Psoas muscle (tissue), 8 donors: Measurements from ENCODE around the gene LRRC52. TPM values are rescaled to one million over a fixed set of nuclear protein-coding genes. Genes with fewer than 3 reads are reported as not detected.
A peak's percentile ranks its signal among the peaks of the same experiment; 100 is the strongest.

Experiments used
- ATAC-seq, 4 donors: fragments of 200-7000 bp; cut with Tn5 transposase; one replicate each; pipeline ENCODE4 v1.9.1; 2020; ENCODE audit warnings: moderate library complexity in 3 of 4, mild to moderate bottlenecking in 2 of 4
- DNase-seq, 2 donors: peaks; one replicate each; pipeline ENCODE4 v3.0.0-alpha.2; 2020
- H3K27ac ChIP-seq: fragments of 200-600 bp; one replicate; pipeline ENCODE4 v1.8.0; 2022
- H3K27me3 ChIP-seq, 3 donors: fragments of 200-600 bp in 1 of 3; one replicate each; pipeline versions ENCODE4 v1.6.1 to v1.8.0; 2013 to 2022; ENCODE audit warnings: low read length in 2 of 3, mild to moderate bottlenecking in 2 of 3, moderate library complexity in 1 of 3; ENCODE audit not compliant: insufficient read depth in 3 of 3
- H3K36me3 ChIP-seq, 2 donors: fragments of 200-600 bp in 1 of 2; one replicate each; pipeline versions ENCODE4 v1.6.1 to v1.8.0; 2013 to 2022; ENCODE audit warnings: low read depth in 1 of 2, mild to moderate bottlenecking in 1 of 2, moderate library complexity in 1 of 2; ENCODE audit not compliant: insufficient read depth in 1 of 2
- H3K4me1 ChIP-seq: fragments of 200-600 bp; one replicate; pipeline ENCODE4 v1.8.0; 2022
- H3K4me3 ChIP-seq: fragments of 200-600 bp; one replicate; pipeline ENCODE4 v1.8.0; 2022; ENCODE audit warnings: mild to moderate bottlenecking
- H3K9me3 ChIP-seq: fragments of 200-600 bp; one replicate; pipeline ENCODE4 v1.8.0; 2022
- CTCF ChIP-seq: fragments of 200-600 bp; IDR thresholded peaks from one replicate; pipeline ENCODE4 v1.8.0; 2022; ENCODE audit warnings: antibody characterized with exemption
- WGBS, 3 donors: extraction: QIAGEN DNeasy Blood & Tissue Kit; methylation state at CpG; one replicate each; pipeline versions ENCODE4 v1.1.6 to v1.1.7; 2013; 5-methylcytosine and 5-hydroxymethylcytosine counted together
- intact Hi-C, 2 donors: fragments of 100-400 bp; cut with DNase I; formaldehyde crosslinking; loops; one replicate each; pipeline versions ENCODE4 v1.11.0 to v1.14.2; 2022
- polyA plus RNA-seq, 3 donors: library from polyadenylated mRNA; stranded (reverse); fragments of 200-250 nt; gene quantifications; one replicate each; pipeline ENCODE4 v1.2.3, GENCODE V29; 2013
- total RNA-seq, 4 donors: library from RNA; stranded (reverse); fragmentation: NEBNext Ultra II Directional in 2 of 4; extraction: Animal tissue kit (Norgen Biotek cat#: 25700) in 2 of 4; gene quantifications; one replicate each; pipeline versions ENCODE4 v1.2.1 to v1.2.4, GENCODE V29; 2021 to 2023
- donor health status: healthy with polysubstance abuse.
- donor health status: DM: no; HTN: no; CAD: no; lungs with moderate emphysema.
- donor health status: Bipolar disorder and iron deficiency.
- donor health status: healthy.
- donor health status: DM: yes; HTN: yes; CAD: no.
- donor health status: DM: no; HTN: no; CAD: no.
- donor health status: DM: no; HTN: no; CAD: no.
- donor health status: DM: yes; HTN: yes; CAD: no.

LRRC52 gene
- total and polyA plus RNA-seq, 7 donors = 0.08 to 1.2 (median 0.08) TPM; not detected in 4

GRCh38 chr1:165575468-165576099, 31.8 kb downstream of the LRRC52 start:
- no peak for DNase-seq
- Histone ChIP-seq H3K27ac (no peak overlapping the region), H3K36me3 (no peaks in the 10 kb centered on the region), H3K27me3 (peaks cover 0 to 6% (median 0%) of the 10 kb centered on the region in 3 donors), H3K9me3 (no peaks in the 10 kb centered on the region), H3K4me1 (peaks cover 7% of the 10 kb centered on the region), H3K4me3 (no peak overlapping the region)
- no peak for ATAC-seq
- intact Hi-C loops = no loop called here
- no peak for TF ChIP-seq CTCF
- WGBS, 3 donors = 29 to 45% (median 29%) methylated on average over 4 of the region's 4 CpGs

- peaks cover 0 to 6% (median 0%) of the 10 kb centered on the region in 3 donors for H3K27me3 ChIP-seq
- 85 to 90% (median 88%) methylated on average over 2 of the region's 2 CpGs for WGBS, 3 donors
- H3K36me3 ChIP-seq = no peaks in the 10 kb centered on the region
- H3K27ac ChIP-seq = no peak overlapping the region
- TF ChIP-seq CTCF = no peak
- no peak overlapping the region for H3K4me3 ChIP-seq
- H3K4me1 ChIP-seq = peaks cover 7% of the 10 kb centered on the region
- no peak for ATAC-seq
- intact Hi-C loops = no loop called here
- H3K9me3 ChIP-seq = no peaks in the 10 kb centered on the region
- no peak for DNase-seq
Observed at GRCh38 chr1:165576536-165576935, 32.7 kb downstream of the LRRC52 start.

GRCh38 chr1:165577707-165578106, 33.9 kb downstream of the LRRC52 start:
- intact Hi-C loops = no loop called here
- Histone ChIP-seq H3K4me3 (no peak overlapping the region), H3K27ac (no peak overlapping the region), H3K27me3 (peaks cover 0 to 5% (median 0%) of the 10 kb centered on the region in 3 donors), H3K4me1 (peaks cover 7% of the 10 kb centered on the region), H3K9me3 (no peaks in the 10 kb centered on the region), H3K36me3 (no peaks in the 10 kb centered on the region)
- peak in 2 of 4 donors; percentile 27 to 40 for ATAC-seq
- WGBS, 3 donors = 50 to 70% (median 68%) methylated on average over 3 of the region's 3 CpGs
- no peak for DNase-seq
- TF ChIP-seq CTCF = no peak

GRCh38 chr1:165580931-165581871, 37.4 kb downstream of the LRRC52 start:
- 96 to 97% (median 97%) methylated on average over 24 of the region's 24 CpGs for WGBS, 3 donors
- H3K9me3 ChIP-seq = no peaks in the 10 kb centered on the region

More at GRCh38 chr1:165580931-165581871, 37.4 kb downstream of the LRRC52 start:
- Histone ChIP-seq H3K27ac (no peak overlapping the region), H3K4me1 (no peaks in the 10 kb centered on the region), H3K27me3 (no peaks in the 10 kb centered on the region), H3K4me3 (no peak overlapping the region), H3K36me3 (no peaks in the 10 kb centered on the region)
- DNase-seq (no peak), ATAC-seq (no peak)
- intact Hi-C loops = no loop called here
- no peak for TF ChIP-seq CTCF
